HG03575 (cell line): ENCODE measurements around the gene WNT2.
A peak's percentile ranks its signal among the peaks of the same experiment; 100 is the strongest.
"Not testable (repeated sequence)": the region's sequence is repeated elsewhere in the genome, so short reads cannot be mapped to it uniquely, and the experiment has no call there.

Source experiments
- ATAC-seq: cut with Tn5 transposase; IDR thresholded peaks from one replicate; pipeline ENCODE4 v1.9.1; 2021; ENCODE audit not compliant: unreplicated experiment, insufficient number of reproducible peaks, low FRiP score; ENCODE audit errors: extremely low read depth

The WNT2 gene

GRCh38 chr7:117272017-117272759 lies 50.7 kb downstream of the WNT2 start:
- ATAC-seq, result no peak

GRCh38 chr7:117271566-117271965 lies 51.3 kb downstream of the WNT2 start:
- no peak for ATAC-seq

GRCh38 chr7:117270371-117270770 lies 52.5 kb downstream of the WNT2 start:
- ATAC-seq, result no peak

GRCh38 chr7:117269886-117270285 lies 53.0 kb downstream of the WNT2 start:
- ATAC-seq, result no peak

- ATAC-seq, result no peak
Observed at GRCh38 chr7:117269417-117269816, 53.4 kb downstream of the WNT2 start.

- no peak for ATAC-seq
Observed at GRCh38 chr7:117264716-117265115, 58.1 kb downstream of the WNT2 start.

GRCh38 chr7:117262546-117262945 lies 60.3 kb downstream of the WNT2 start:
- ATAC-seq, result no peak

GRCh38 chr7:117259615-117260014 lies 63.2 kb downstream of the WNT2 start:
- no peak for ATAC-seq

GRCh38 chr7:117251687-117252086 lies 71.2 kb downstream of the WNT2 start:
- no peak for ATAC-seq

GRCh38 chr7:117250801-117251200 lies 72.1 kb downstream of the WNT2 start:
- ATAC-seq, result no peak

- no peak for ATAC-seq
Observed at GRCh38 chr7:117250245-117250644, 72.6 kb downstream of the WNT2 start.

- ATAC-seq, result no peak
Observed at GRCh38 chr7:117249696-117250095, 73.2 kb downstream of the WNT2 start.

- ATAC-seq, result no peak
Observed at GRCh38 chr7:117248829-117249228, 74.0 kb downstream of the WNT2 start.

GRCh38 chr7:117247809-117248208 lies 75.0 kb downstream of the WNT2 start:
- no peak for ATAC-seq

GRCh38 chr7:117245703-117246102 lies 77.2 kb downstream of the WNT2 start:
- not testable (repeated sequence) for ATAC-seq

GRCh38 chr7:117243390-117243789 lies 79.5 kb downstream of the WNT2 start:
- ATAC-seq, result no peak

GRCh38 chr7:117241088-117241487 lies 81.8 kb downstream of the WNT2 start:
- no peak for ATAC-seq

- no peak for ATAC-seq
Observed at GRCh38 chr7:117238937-117239336, 83.9 kb downstream of the WNT2 start.

- ATAC-seq, result no peak
Observed at GRCh38 chr7:117238472-117238871, 84.4 kb downstream of the WNT2 start.

GRCh38 chr7:117237646-117238045 lies 85.2 kb downstream of the WNT2 start:
- ATAC-seq, result no peak

- peak; percentile 16 for ATAC-seq
Observed at GRCh38 chr7:117231047-117231359, 91.9 kb downstream of the WNT2 start.
